ENCODE measurements around the gene SPEM2.
A peak's percentile ranks its signal among the peaks of the same experiment; 100 is the strongest.

The SPEM2 gene

GRCh38 chr17:7389924-7390910, 35.2 kb upstream of the SPEM2 start:
- Histone ChIP-seq H3K27me3 (ENCODE audit: insufficient read depth, poor library complexity, severe bottlenecking) (no peaks in the 10 kb centered on the region), H3K4me1 (ENCODE audit: insufficient read depth, poor library complexity, severe bottlenecking) (no peaks in the 10 kb centered on the region), H3K9me3 (ENCODE audit: severe bottlenecking) (no peaks in the 10 kb centered on the region), H3K4me3 (ENCODE audit: severe bottlenecking) (no peak overlapping the region), H3K27ac (ENCODE audit: poor library complexity, severe bottlenecking) (no peak overlapping the region), H3K36me3 (ENCODE audit: low read depth) (peaks cover 50% of the 10 kb centered on the region)
- no peak for ATAC-seq (ENCODE audit: low read depth)
- no peak for TF ChIP-seq CTCF (IDR thresholded peaks at IDR 0.05; ENCODE audit: poor library complexity, severe bottlenecking)
- no peak for DNase-seq (ENCODE audit: low spot score)

GRCh38 chr17:7391307-7391706, 34.1 kb upstream of the SPEM2 start:
- Histone ChIP-seq H3K4me1 (ENCODE audit: insufficient read depth, poor library complexity, severe bottlenecking) (no peaks in the 10 kb centered on the region), H3K36me3 (ENCODE audit: low read depth) (peaks cover 50% of the 10 kb centered on the region), H3K9me3 (ENCODE audit: severe bottlenecking) (no peaks in the 10 kb centered on the region), H3K27me3 (ENCODE audit: insufficient read depth, poor library complexity, severe bottlenecking) (no peaks in the 10 kb centered on the region), H3K4me3 (ENCODE audit: severe bottlenecking) (no peak overlapping the region), H3K27ac (ENCODE audit: poor library complexity, severe bottlenecking) (no peak overlapping the region)
- ATAC-seq (ENCODE audit: low read depth) (no peak), DNase-seq (ENCODE audit: low spot score) (no peak)
- TF ChIP-seq CTCF (IDR thresholded peaks at IDR 0.05; ENCODE audit: poor library complexity, severe bottlenecking): no peak

GRCh38 chr17:7392696-7393612, 32.5 kb upstream of the SPEM2 start:
- DNase-seq (ENCODE audit: low spot score): peak; percentile 59
- peak overlapping the region; percentile 73 for H3K27ac ChIP-seq (ENCODE audit: poor library complexity, severe bottlenecking)

GRCh38 chr17:7393613-7394451, 31.6 kb upstream of the SPEM2 start:
- H3K27ac ChIP-seq (ENCODE audit: poor library complexity, severe bottlenecking): peak overlapping the region; percentile 73
- ATAC-seq (ENCODE audit: low read depth): peak; percentile 58

More at GRCh38 chr17:7392696-7393612, 32.5 kb upstream of the SPEM2 start:
- no peaks in the 10 kb centered on the region for H3K9me3 ChIP-seq (ENCODE audit: severe bottlenecking)
- H3K27me3 ChIP-seq (ENCODE audit: insufficient read depth, poor library complexity, severe bottlenecking): no peaks in the 10 kb centered on the region
- H3K4me3 ChIP-seq (ENCODE audit: severe bottlenecking): peak overlapping the region; percentile 76
- no peak for TF ChIP-seq CTCF (IDR thresholded peaks at IDR 0.05; ENCODE audit: poor library complexity, severe bottlenecking)
- no peak for ATAC-seq (ENCODE audit: low read depth)
- H3K4me1 ChIP-seq (ENCODE audit: insufficient read depth, poor library complexity, severe bottlenecking): no peaks in the 10 kb centered on the region
- H3K36me3 ChIP-seq (ENCODE audit: low read depth): peaks cover 48% of the 10 kb centered on the region

More at GRCh38 chr17:7393613-7394451, 31.6 kb upstream of the SPEM2 start:
- no peaks in the 10 kb centered on the region for H3K9me3 ChIP-seq (ENCODE audit: severe bottlenecking)
- peaks cover 40% of the 10 kb centered on the region for H3K36me3 ChIP-seq (ENCODE audit: low read depth)
- H3K4me1 ChIP-seq (ENCODE audit: insufficient read depth, poor library complexity, severe bottlenecking): no peaks in the 10 kb centered on the region
- H3K4me3 ChIP-seq (ENCODE audit: severe bottlenecking): peak overlapping the region; percentile 76
- DNase-seq (ENCODE audit: low spot score): peak; percentile 72
- no peak for TF ChIP-seq CTCF (IDR thresholded peaks at IDR 0.05; ENCODE audit: poor library complexity, severe bottlenecking)
- H3K27me3 ChIP-seq (ENCODE audit: insufficient read depth, poor library complexity, severe bottlenecking): no peaks in the 10 kb centered on the region

Measured in RWPE2 (cell line).